ENCODE results near the gene TLK1.
"Not testable (repeated sequence)": the region's sequence is repeated elsewhere in the genome, so short reads cannot be mapped to it uniquely, and the experiment has no call there.

The TLK1 gene

GRCh38 chr2:171141320-171141719, 19.4 kb downstream of the TLK1 start:
- DNase-seq, result no peak

- no peak for DNase-seq
Measured at GRCh38 chr2:171139860-171140259, 20.8 kb downstream of the TLK1 start.

- no peak for DNase-seq
Measured at GRCh38 chr2:171136024-171136423, 24.7 kb downstream of the TLK1 start.

GRCh38 chr2:171134624-171135230, 26.0 kb downstream of the TLK1 start:
- DNase-seq, result no peak

- no peak for DNase-seq
Measured at GRCh38 chr2:171132086-171132485, 28.6 kb downstream of the TLK1 start.

GRCh38 chr2:171128461-171128860, 32.2 kb downstream of the TLK1 start:
- no peak for DNase-seq

- no peak for DNase-seq
Measured at GRCh38 chr2:171124541-171124940, 36.2 kb downstream of the TLK1 start.

- DNase-seq, result no peak
Measured at GRCh38 chr2:171109571-171109970, 51.1 kb downstream of the TLK1 start.

- no peak for DNase-seq
Measured at GRCh38 chr2:171109020-171109419, 51.7 kb downstream of the TLK1 start.

GRCh38 chr2:171107803-171108202, 52.9 kb downstream of the TLK1 start:
- DNase-seq, result no peak

GRCh38 chr2:171104379-171104778, 56.3 kb downstream of the TLK1 start:
- DNase-seq, result no peak

- no peak for DNase-seq
Measured at GRCh38 chr2:171102802-171103201, 57.9 kb downstream of the TLK1 start.

- no peak for DNase-seq
Measured at GRCh38 chr2:171100370-171100769, 60.3 kb downstream of the TLK1 start.

GRCh38 chr2:171098607-171099006, 62.1 kb downstream of the TLK1 start:
- DNase-seq, result no peak

- DNase-seq, result no peak
Measured at GRCh38 chr2:171095014-171095582, 65.6 kb downstream of the TLK1 start.

GRCh38 chr2:171091517-171091916, 69.2 kb downstream of the TLK1 start:
- not testable (repeated sequence) for DNase-seq

GRCh38 chr2:171089489-171089888, 71.2 kb downstream of the TLK1 start:
- no peak for DNase-seq

GRCh38 chr2:171088057-171088834, 72.4 kb downstream of the TLK1 start:
- DNase-seq, result no peak

GRCh38 chr2:171087547-171087946, 73.1 kb downstream of the TLK1 start:
- DNase-seq, result no peak

- DNase-seq, result peak; percentile 47
Measured at GRCh38 chr2:171086352-171087290, 74.1 kb downstream of the TLK1 start.

GRCh38 chr2:171084128-171084527, 76.6 kb downstream of the TLK1 start:
- DNase-seq, result no peak

GRCh38 chr2:171083451-171083850, 77.2 kb downstream of the TLK1 start:
- no peak for DNase-seq

- DNase-seq, result no peak
Measured at GRCh38 chr2:171081649-171082111, 79.0 kb downstream of the TLK1 start.

All from activated CD8-positive, alpha-beta memory T cell treated with anti-CD3 and anti-CD28 coated beads, Interleukin-2, amount 50 U/mL, for 4 hours (primary cell).